ENCODE data around the gene TNFAIP8L2. TPM values are rescaled to one million over a fixed set of nuclear protein-coding genes. Genes with fewer than 3 reads are reported as not detected.
A peak's percentile ranks its signal among the peaks of the same experiment; 100 is the strongest.

Gene TNFAIP8L2
- total RNA-seq, 1 experiment from 2014 or later: not detected

DNA sequence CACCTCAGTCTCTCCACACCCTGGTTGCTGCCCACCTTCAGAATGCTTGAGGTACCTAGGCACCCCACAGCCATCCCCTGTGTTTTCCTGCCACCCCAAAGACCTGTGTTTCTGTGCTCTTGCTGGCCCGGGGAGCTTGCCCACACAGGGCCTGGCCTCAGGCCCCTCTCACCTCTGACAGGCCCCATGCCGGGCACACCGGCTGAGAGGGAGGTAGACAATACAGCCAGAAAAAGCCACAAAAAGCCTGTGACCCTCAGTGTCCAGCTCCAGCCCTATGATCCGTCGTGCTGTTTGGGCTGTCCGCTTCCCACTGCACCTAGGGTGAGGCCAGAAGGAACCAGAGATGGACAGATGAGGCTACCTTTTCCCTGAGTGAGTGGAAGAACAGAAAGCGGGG, 21.5 kb upstream of the TNFAIP8L2 start:
- Histone ChIP-seq H3K56ac (ENCODE audit: insufficient read length, low read depth, low read length) (no peak overlapping the region), H3K79me2 (ENCODE audit: insufficient read depth, low read length) (no peaks in the 10 kb centered on the region), H2BK120ac (ENCODE audit: low read depth, low read length, poor library complexity, severe bottlenecking) (no peak overlapping the region), H4K8ac (replicated peaks; ENCODE audit: insufficient read length, low read depth, low read length) (no peak overlapping the region), H3K27me3 (ENCODE audit: insufficient read depth, low read length) (no peaks in the 10 kb centered on the region; the same call in 1 of the 2 replicates), H3K18ac (ENCODE audit: insufficient read length, low read depth, low read length) (no peak overlapping the region), H4K91ac (ENCODE audit: insufficient read length, low read depth, low read length) (no peak overlapping the region), H2BK15ac (ENCODE audit: low read depth, low read length) (no peak overlapping the region), H2BK12ac (ENCODE audit: insufficient read length, low read depth, low read length) (no peak overlapping the region), H2BK20ac (ENCODE audit: low read depth, low read length, poor library complexity, severe bottlenecking) (no peak overlapping the region), H3K79me1 (ENCODE audit: insufficient read depth, low read depth, low read length, poor library complexity, severe bottlenecking) (no peaks in the 10 kb centered on the region), H2BK5ac (ENCODE audit: insufficient read length, low read length) (no peak overlapping the region), H3K9me3 (ENCODE audit: control insufficient read depth, low read depth, low read length) (no peaks in the 10 kb centered on the region), H3K4ac (ENCODE audit: low read depth, low read length) (no peak overlapping the region), H3K27ac (ENCODE audit: insufficient read length, low read depth, low read length) (no peak overlapping the region), H3K4me1 (ENCODE audit: insufficient read depth, low read length) (no peaks in the 10 kb centered on the region), H4K5ac (ENCODE audit: insufficient read length, low read depth, low read length) (no peak overlapping the region), H3K23ac (ENCODE audit: insufficient read length, low read depth, low read length) (no peak overlapping the region), H4K20me1 (ENCODE audit: control insufficient read depth, insufficient read depth, insufficient read length) (no peaks in the 10 kb centered on the region), H2AK5ac (ENCODE audit: insufficient read length, low read length) (no peak overlapping the region), H3T11ph (ENCODE audit: low read length) (no peak overlapping the region), H3K9ac (ENCODE audit: extremely low read depth, insufficient read length, low read length) (no peak overlapping the region), H3K23me2 (ENCODE audit: insufficient read length, low read depth, low read length, poor library complexity, severe bottlenecking) (peaks cover 15% of the 10 kb centered on the region), H2AFZ (ENCODE audit: low read length) (no peak overlapping the region), H3K14ac (ENCODE audit: insufficient read depth, low read length) (no peak overlapping the region), H3K4me2 (ENCODE audit: insufficient read depth, insufficient read length, low read length) (no peak overlapping the region)
- peaks cover 17 to 48% (median 42%) of the 10 kb centered on the region in 3 experiments for H3K36me3 Mint-ChIP-seq (ENCODE audit: insufficient read depth in 1 of 3, low read depth in 3 of 3)
- H3K4me3 Mint-ChIP-seq: peak overlapping the region in 1 of 2 experiments; percentile 36; a peak in 2 of 5 replicates
- H3K27me3 Mint-ChIP-seq (ENCODE audit: low read depth): peaks cover 12% of the 10 kb centered on the region
- H3K27ac Mint-ChIP-seq: no peak overlapping the region
- peaks cover 14 to 19% of the 10 kb centered on the region in 2 experiments for H3K4me1 Mint-ChIP-seq
- no peaks in the 10 kb centered on the region for H3K9me3 Mint-ChIP-seq
- WGBS (ENCODE audit: extremely low coverage, insufficient read length, low lambda C conversion rate): no CpG with 5 or more reads among the region's 7 CpGs
- TF ChIP-seq, protein P1, sequence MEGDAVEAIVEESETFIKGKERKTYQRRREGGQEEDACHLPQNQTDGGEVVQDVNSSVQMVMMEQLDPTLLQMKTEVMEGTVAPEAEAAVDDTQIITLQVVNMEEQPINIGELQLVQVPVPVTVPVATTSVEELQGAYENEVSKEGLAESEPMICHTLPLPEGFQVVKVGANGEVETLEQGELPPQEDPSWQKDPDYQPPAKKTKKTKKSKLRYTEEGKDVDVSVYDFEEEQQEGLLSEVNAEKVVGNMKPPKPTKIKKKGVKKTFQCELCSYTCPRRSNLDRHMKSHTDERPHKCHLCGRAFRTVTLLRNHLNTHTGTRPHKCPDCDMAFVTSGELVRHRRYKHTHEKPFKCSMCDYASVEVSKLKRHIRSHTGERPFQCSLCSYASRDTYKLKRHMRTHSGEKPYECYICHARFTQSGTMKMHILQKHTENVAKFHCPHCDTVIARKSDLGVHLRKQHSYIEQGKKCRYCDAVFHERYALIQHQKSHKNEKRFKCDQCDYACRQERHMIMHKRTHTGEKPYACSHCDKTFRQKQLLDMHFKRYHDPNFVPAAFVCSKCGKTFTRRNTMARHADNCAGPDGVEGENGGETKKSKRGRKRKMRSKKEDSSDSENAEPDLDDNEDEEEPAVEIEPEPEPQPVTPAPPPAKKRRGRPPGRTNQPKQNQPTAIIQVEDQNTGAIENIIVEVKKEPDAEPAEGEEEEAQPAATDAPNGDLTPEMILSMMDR (conservative IDR thresholded peaks at IDR 0.05): no peak
- no peak for DNase-seq
